B cell (primary cell): Measurements from ENCODE around the gene RAI14. TPM values are rescaled to one million over a fixed set of nuclear protein-coding genes. Genes with fewer than 3 reads are reported as not detected.

ENCODE experiments used
- ATAC-seq: fragments of 200-7000 bp; cut with Tn5 transposase; one replicate; pipeline ENCODE4 v1.10.0; 2021; ENCODE audit warnings: low read depth, mild to moderate bottlenecking, moderate number of reproducible peaks, moderate library complexity
- CTCF ChIA-PET: fragments of 350-600 bp; sonication (Branson Sonifier 250); formaldehyde crosslinking; loops from one replicate; lab custom pipeline; 2021; ENCODE audit warnings: antibody characterized with exemption, inconsistent platforms; lab: Charles Lee
- POLR2A ChIA-PET: fragments of 350-600 bp; sonication (Branson Sonifier 250); formaldehyde crosslinking; loops from one replicate; lab custom pipeline; 2021; ENCODE audit warnings: antibody characterized with exemption; lab: Charles Lee
- DNase-seq: peaks from one replicate; pipeline ENCODE4 v3.0.0; 2013
- H2AFZ ChIP-seq: 2 replicates; pipeline ENCODE4 v1.6.1; 2012; ENCODE audit warnings: mild to moderate bottlenecking, low read depth, low read length; ENCODE audit not compliant: insufficient read depth, poor library complexity, severe bottlenecking
- H3K27ac ChIP-seq, 2 donors: 1 replicate in 1 of 2; 2 replicates in 1 of 2; pipeline ENCODE4 v1.5.1; 2012 to 2013; ENCODE audit warnings: low read length in 2 of 2, mild to moderate bottlenecking in 2 of 2, moderate library complexity in 1 of 2
- H3K27me3 ChIP-seq, 4 experiments: fragments of 200-600 bp in 1 of 4; sonication (generic) in 1 of 4; replicated peaks in 1 of 4; 1 replicate in 2 of 4; 2 replicates in 2 of 4; pipeline versions ENCODE4 v1.6.1 to v1.7.0; 2013 to 2016; ENCODE audit warnings: low read length in 3 of 4, mild to moderate bottlenecking in 2 of 4, mixed read lengths in 1 of 4, moderate library complexity in 1 of 4; ENCODE audit not compliant: insufficient read depth in 4 of 4, control insufficient read depth in 3 of 4; ENCODE audit errors: control extremely low read depth in 1 of 4
- H3K36me3 ChIP-seq, 2 experiments: replicated peaks in 1 of 2; 1 replicate in 1 of 2; 2 replicates in 1 of 2; pipeline versions ENCODE4 v1.6.1 to v1.7.1; 2013; ENCODE audit warnings: low read length in 1 of 2; ENCODE audit not compliant: insufficient read depth in 2 of 2, control insufficient read depth in 1 of 2; ENCODE audit errors: control extremely low read depth in 1 of 2, extremely low read depth in 1 of 2
- H3K4me1 ChIP-seq, 2 donors: fragments of 200-600 bp in 1 of 2; sonication (generic) in 1 of 2; 1 replicate in 1 of 2; 2 replicates in 1 of 2; pipeline versions ENCODE4 v1.5.1 to v1.6.1; 2013 to 2017; ENCODE audit warnings: low read length in 2 of 2; ENCODE audit not compliant: control insufficient read depth in 2 of 2, insufficient read depth in 2 of 2
- H3K4me2 ChIP-seq: replicated peaks from 2 replicates; pipeline ENCODE3; 2012; ENCODE audit warnings: mild to moderate bottlenecking, low read depth, low read length; ENCODE audit not compliant: poor library complexity, severe bottlenecking
- H3K4me3 ChIP-seq, 5 experiments: fragments of 200-600 bp in 1 of 5; sonication (generic) in 1 of 5; 1 replicate in 3 of 5; 2 replicates in 2 of 5; pipeline versions ENCODE4 v1.5.1 to v1.7.0; 2011 to 2016; ENCODE audit warnings: low read length in 4 of 5, mild to moderate bottlenecking in 4 of 5, low read depth in 2 of 5, control low read depth in 1 of 5, moderate library complexity in 1 of 5; ENCODE audit not compliant: insufficient read depth in 1 of 5; ENCODE audit errors: control extremely low read depth in 1 of 5, extremely low read depth in 1 of 5
- H3K79me2 ChIP-seq: fragments of 200-600 bp; sonication (generic); one replicate; pipeline ENCODE4 v1.6.0; 2016; ENCODE audit warnings: low read length; ENCODE audit not compliant: control insufficient read depth, insufficient read depth
- H3K9ac ChIP-seq: fragments of 200-600 bp; sonication (generic); 2 replicates; pipeline ENCODE4 v1.6.1; 2017; ENCODE audit warnings: mild to moderate bottlenecking, low read length, moderate library complexity
- H3K9me3 ChIP-seq, 3 donors: one replicate each; pipeline versions ENCODE4 v1.6.1 to v1.7.1; 2013; ENCODE audit warnings: low read length in 2 of 3; ENCODE audit not compliant: control insufficient read depth in 2 of 3, insufficient read depth in 1 of 3; ENCODE audit errors: control extremely low read depth in 1 of 3
- H4K20me1 ChIP-seq: 2 replicates; pipeline ENCODE4 v1.6.0; 2012; ENCODE audit warnings: mild to moderate bottlenecking, low read length; ENCODE audit not compliant: insufficient read depth, control insufficient read depth, poor library complexity, severe bottlenecking
- H3K27ac Mint-ChIP-seq: one replicate; pipeline ENCODE4 v1.8.0; 2021; ENCODE audit warnings: mixed read lengths
- H3K27me3 Mint-ChIP-seq: one replicate; pipeline ENCODE4 v1.8.0; 2021; ENCODE audit warnings: mixed read lengths
- H3K4me1 Mint-ChIP-seq: one replicate; pipeline ENCODE4 v1.8.0; 2021; ENCODE audit warnings: mixed read lengths
- H3K4me3 Mint-ChIP-seq: one replicate; pipeline ENCODE4 v1.8.0; 2021; ENCODE audit warnings: mixed read lengths
- H3K9me3 Mint-ChIP-seq: one replicate; pipeline ENCODE4 v1.8.0; 2022; ENCODE audit warnings: mixed read lengths; ENCODE audit not compliant: insufficient read depth
- CTCF ChIP-seq: fragments of 200-600 bp; IDR thresholded peaks from one replicate; pipeline ENCODE4 v1.8.0; 2022; ENCODE audit warnings: antibody characterized with exemption, mild to moderate bottlenecking
- EZH2 ChIP-seq: IDR thresholded peaks from 2 replicates; pipeline ENCODE4 v1.6.1; 2012; ENCODE audit warnings: borderline replicate concordance, low read depth, mild to moderate bottlenecking, moderate library complexity, low read length; ENCODE audit not compliant: insufficient read depth, poor library complexity, severe bottlenecking
- WGBS: methylation state at CpG from one replicate; pipeline ENCODE4 v1.1.5; 2013; ENCODE audit warnings: missing lambda C conversion rate; ENCODE audit not compliant: insufficient coverage; 5-methylcytosine and 5-hydroxymethylcytosine counted together
- intact Hi-C: fragments of 100-400 bp; cut with micrococcal nuclease; formaldehyde crosslinking; loops from one replicate; pipeline ENCODE4 v1.10.0; 2022
- polyA plus RNA-seq: library from polyadenylated mRNA; depleted of rRNA; stranded (reverse); fragments of >200 nt; gene quantifications from 2 replicates; pipeline ENCODE4 v1.2.3, GENCODE V29; 2012
- total RNA-seq, 2 donors: library from RNA; stranded (reverse); fragments of 120-200 nt in 1 of 2; gene quantifications; 1 replicate in 1 of 2; 2 replicates in 1 of 2; pipeline versions ENCODE4 v1.2.3 to v1.2.4, GENCODE V29; 2013 to 2022

RAI14 gene
- total and polyA plus RNA-seq, 2 donors (not counting 1 experiment from before 2014, with no cell fraction given): 0.55 to 1.9 TPM

GRCh38 chr5:34695275-34696027 is 39.3 kb downstream of the RAI14 start:
- Histone ChIP-seq H3K4me1 (peaks cover 0 to 2% of the 10 kb centered on the region in 2 donors), H2AFZ (peak overlapping the region; percentile 68), H3K27ac (no peak overlapping the region), H3K9me3 (peaks cover 0 to 7% (median 0%) of the 10 kb centered on the region in 3 donors), H4K20me1 (no peaks in the 10 kb centered on the region), H3K4me2 (no peak overlapping the region), H3K79me2 (no peaks in the 10 kb centered on the region), H3K4me3 (no peak overlapping the region), H3K27me3 (no peaks in the 10 kb centered on the region), H3K36me3 (no peaks in the 10 kb centered on the region), H3K9ac (no peak overlapping the region)
- Mint-ChIP-seq H3K4me1 (peaks cover 10% of the 10 kb centered on the region), H3K4me3 (no peak overlapping the region), H3K27me3 (no peaks in the 10 kb centered on the region), H3K9me3 (no peaks in the 10 kb centered on the region), H3K27ac (no peak overlapping the region)
- peak; percentile 56 for ATAC-seq
- DNase-seq: peak; percentile 8
- ChIA-PET POLR2A (no interaction called here), CTCF (interaction anchor here (0.7 kb wide), 1 partner anchor 203 kb away, joined by 3 read pairs; no protein-coding TSS in a partner anchor)
- TF ChIP-seq EZH2: no peak
- TF ChIP-seq CTCF: no peak
- WGBS: no CpG with 5 or more reads among the region's 1 CpG
- intact Hi-C loops: loop anchor here (5.0 kb wide), 1 partner anchor 47 kb away; no protein-coding TSS in a partner anchor
